Lower lobe of right lung (tissue), 2 donors: ENCODE measurements around the gene MAP1B. TPM values are rescaled to one million over a fixed set of nuclear protein-coding genes. Genes with fewer than 3 reads are reported as not detected.

Experiments
- ATAC-seq, 2 donors: fragments of 200-7000 bp; cut with Tn5 transposase; one replicate each; pipeline ENCODE4 v1.9.1; 2020 to 2022; ENCODE audit warnings: mild to moderate bottlenecking in 2 of 2, moderate library complexity in 2 of 2
- DNase-seq: peaks from one replicate; pipeline ENCODE4 v3.0.0-alpha.2; 2020
- H3K27ac ChIP-seq: fragments of 200-600 bp; one replicate; pipeline ENCODE4 v1.8.0; 2022
- H3K27me3 ChIP-seq: fragments of 200-600 bp; one replicate; pipeline ENCODE4 v1.8.0; 2022; ENCODE audit warnings: low read depth
- H3K36me3 ChIP-seq: fragments of 200-600 bp; one replicate; pipeline ENCODE4 v1.8.0; 2022; ENCODE audit warnings: mild to moderate bottlenecking
- H3K4me1 ChIP-seq: fragments of 200-600 bp; one replicate; pipeline ENCODE4 v1.8.0; 2022
- H3K4me3 ChIP-seq: fragments of 200-600 bp; one replicate; pipeline ENCODE4 v1.8.0; 2022; ENCODE audit warnings: mild to moderate bottlenecking
- H3K9me3 ChIP-seq: fragments of 200-600 bp; one replicate; pipeline ENCODE4 v1.8.0; 2022
- intact Hi-C: fragments of 100-400 bp; cut with DNase I; formaldehyde crosslinking; loops from one replicate; pipeline ENCODE4 v1.11.0; 2022
- total RNA-seq: library from RNA; stranded (reverse); fragmentation: NEBNext Ultra II Directional; extraction: Animal tissue kit (Norgen Biotek cat#: 25700); gene quantifications from one replicate; pipeline ENCODE4 v1.2.1, GENCODE V29; 2021
- TF ChIP-seq, protein P1 (sequence below): fragments of 200-600 bp; IDR thresholded peaks from one replicate; pipeline ENCODE4 v1.8.0; 2022; ENCODE audit warnings: antibody characterized with exemption, mild to moderate bottlenecking
- donor health status: DM: no; HTN: yes; CAD: no; lungs with severe emphysema.

The MAP1B gene
- total RNA-seq, 1 donor from 2014 or later: 20.6 TPM

DNA sequence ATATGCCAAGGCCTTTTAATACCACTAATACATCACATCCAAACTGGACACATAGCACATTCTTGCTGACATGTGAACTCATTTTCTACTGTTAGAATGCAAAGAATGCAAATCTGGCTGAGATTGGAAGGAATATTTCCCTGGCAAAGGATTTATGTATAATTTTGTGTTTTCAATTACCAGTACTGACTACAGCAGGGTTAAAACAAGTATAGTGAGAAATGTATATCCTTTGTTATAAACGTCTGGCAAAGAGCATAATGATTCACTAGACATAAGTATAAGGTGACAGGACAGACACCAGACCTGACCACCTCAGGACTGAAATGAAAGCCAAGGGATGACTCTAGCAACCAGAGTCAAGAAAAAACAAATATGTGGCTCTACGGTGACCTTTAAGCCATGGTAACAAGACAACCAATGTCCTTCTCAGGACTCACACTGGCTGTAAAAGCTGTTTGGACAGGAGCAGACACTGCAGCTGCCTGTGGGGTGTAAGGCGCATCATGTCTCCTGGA is 117.7 kb downstream of the MAP1B start:
- no peak overlapping the region for H3K27ac ChIP-seq
- no peak for DNase-seq
- H3K9me3 ChIP-seq: no peaks in the 10 kb centered on the region
- no peaks in the 10 kb centered on the region for H3K27me3 ChIP-seq
- no peaks in the 10 kb centered on the region for H3K4me1 ChIP-seq
- H3K4me3 ChIP-seq: no peak overlapping the region
- peaks cover 82% of the 10 kb centered on the region for H3K36me3 ChIP-seq
- TF ChIP-seq, protein P1, sequence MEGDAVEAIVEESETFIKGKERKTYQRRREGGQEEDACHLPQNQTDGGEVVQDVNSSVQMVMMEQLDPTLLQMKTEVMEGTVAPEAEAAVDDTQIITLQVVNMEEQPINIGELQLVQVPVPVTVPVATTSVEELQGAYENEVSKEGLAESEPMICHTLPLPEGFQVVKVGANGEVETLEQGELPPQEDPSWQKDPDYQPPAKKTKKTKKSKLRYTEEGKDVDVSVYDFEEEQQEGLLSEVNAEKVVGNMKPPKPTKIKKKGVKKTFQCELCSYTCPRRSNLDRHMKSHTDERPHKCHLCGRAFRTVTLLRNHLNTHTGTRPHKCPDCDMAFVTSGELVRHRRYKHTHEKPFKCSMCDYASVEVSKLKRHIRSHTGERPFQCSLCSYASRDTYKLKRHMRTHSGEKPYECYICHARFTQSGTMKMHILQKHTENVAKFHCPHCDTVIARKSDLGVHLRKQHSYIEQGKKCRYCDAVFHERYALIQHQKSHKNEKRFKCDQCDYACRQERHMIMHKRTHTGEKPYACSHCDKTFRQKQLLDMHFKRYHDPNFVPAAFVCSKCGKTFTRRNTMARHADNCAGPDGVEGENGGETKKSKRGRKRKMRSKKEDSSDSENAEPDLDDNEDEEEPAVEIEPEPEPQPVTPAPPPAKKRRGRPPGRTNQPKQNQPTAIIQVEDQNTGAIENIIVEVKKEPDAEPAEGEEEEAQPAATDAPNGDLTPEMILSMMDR: no peak
- intact Hi-C loops: no loop called here
- no peak for ATAC-seq

DNA sequence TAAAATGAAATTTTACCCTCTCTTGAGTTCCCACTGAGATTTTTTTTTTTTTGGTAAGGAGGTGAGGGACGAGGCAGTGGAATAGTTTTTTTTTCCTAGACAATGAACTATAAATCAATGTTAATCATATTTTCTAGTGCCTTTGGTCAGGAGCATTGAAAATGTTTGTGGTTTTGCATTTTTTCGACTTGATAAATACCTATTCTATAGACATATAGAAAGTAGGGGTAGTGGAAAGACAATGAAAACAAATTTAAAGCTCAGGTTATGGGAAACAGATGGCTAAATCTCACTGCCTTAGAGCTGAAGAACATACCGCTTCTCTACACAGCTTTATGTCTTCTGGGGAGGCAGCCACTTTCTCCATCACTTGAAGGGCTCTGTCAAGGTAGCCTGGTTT is 118.5 kb downstream of the MAP1B start:
- intact Hi-C loops: no loop called here
- peaks cover 81% of the 10 kb centered on the region for H3K36me3 ChIP-seq

DNA sequence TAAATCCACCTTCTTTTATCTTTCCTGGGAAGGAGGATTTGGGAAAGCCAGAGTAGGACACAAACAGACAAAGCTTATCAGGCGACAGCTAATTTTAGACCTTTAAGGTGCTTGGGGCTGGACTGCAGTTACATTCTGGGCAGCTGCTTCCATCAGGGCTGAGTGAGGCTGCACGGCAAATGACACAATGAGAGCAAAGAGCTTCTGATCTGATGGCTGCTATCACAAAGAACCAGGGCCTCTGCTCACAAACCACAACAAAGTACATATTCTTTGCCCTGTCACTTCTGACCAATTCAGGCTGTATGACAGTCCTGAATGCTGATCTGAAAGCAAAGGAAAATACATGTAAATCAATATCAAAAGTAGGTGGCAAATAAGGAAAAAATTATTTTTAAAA is 119.7 kb downstream of the MAP1B start:
- no peaks in the 10 kb centered on the region for H3K9me3 ChIP-seq
- TF ChIP-seq, protein P1: no peak
- no peaks in the 10 kb centered on the region for H3K27me3 ChIP-seq
- H3K27ac ChIP-seq: no peak overlapping the region
- H3K4me3 ChIP-seq: no peak overlapping the region
- no peak for DNase-seq
- no peak for ATAC-seq
- H3K36me3 ChIP-seq: peaks cover 79% of the 10 kb centered on the region
- peaks cover 4% of the 10 kb centered on the region for H3K4me1 ChIP-seq
- intact Hi-C loops: no loop called here

More for the DNA sequence above, 118.5 kb downstream of the MAP1B start:
- TF ChIP-seq, protein P1: no peak
- Histone ChIP-seq H3K27ac (no peak overlapping the region), H3K9me3 (no peaks in the 10 kb centered on the region), H3K4me1 (no peaks in the 10 kb centered on the region), H3K4me3 (no peak overlapping the region), H3K27me3 (no peaks in the 10 kb centered on the region)
- DNase-seq (no peak), ATAC-seq (no peak)

DNA sequence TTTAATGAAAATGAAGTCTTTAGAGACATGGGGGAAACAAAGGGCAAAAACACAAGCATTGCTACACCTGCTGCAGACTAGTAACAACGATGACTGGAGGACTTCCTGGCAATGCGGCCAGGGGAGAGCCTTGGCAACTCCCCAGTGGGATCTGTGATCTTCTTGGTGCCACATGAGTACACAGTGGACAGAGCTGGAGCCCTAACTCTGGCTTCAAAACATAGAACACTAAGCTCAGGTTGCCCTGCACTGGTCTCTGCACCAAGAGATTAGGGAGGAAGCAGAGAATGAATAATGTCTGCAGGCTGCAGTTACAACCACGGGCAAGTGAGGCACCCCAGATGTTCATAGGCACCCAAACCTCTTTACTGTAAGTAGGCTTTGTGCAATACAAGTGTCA is 121.7 kb downstream of the MAP1B start:
- DNase-seq (no peak), ATAC-seq (no peak)
- Histone ChIP-seq H3K27ac (no peak overlapping the region), H3K36me3 (peaks cover 62% of the 10 kb centered on the region), H3K4me3 (no peak overlapping the region), H3K27me3 (no peaks in the 10 kb centered on the region), H3K9me3 (no peaks in the 10 kb centered on the region), H3K4me1 (peaks cover 6% of the 10 kb centered on the region)
- TF ChIP-seq, protein P1: no peak
- intact Hi-C loops: no loop called here

DNA sequence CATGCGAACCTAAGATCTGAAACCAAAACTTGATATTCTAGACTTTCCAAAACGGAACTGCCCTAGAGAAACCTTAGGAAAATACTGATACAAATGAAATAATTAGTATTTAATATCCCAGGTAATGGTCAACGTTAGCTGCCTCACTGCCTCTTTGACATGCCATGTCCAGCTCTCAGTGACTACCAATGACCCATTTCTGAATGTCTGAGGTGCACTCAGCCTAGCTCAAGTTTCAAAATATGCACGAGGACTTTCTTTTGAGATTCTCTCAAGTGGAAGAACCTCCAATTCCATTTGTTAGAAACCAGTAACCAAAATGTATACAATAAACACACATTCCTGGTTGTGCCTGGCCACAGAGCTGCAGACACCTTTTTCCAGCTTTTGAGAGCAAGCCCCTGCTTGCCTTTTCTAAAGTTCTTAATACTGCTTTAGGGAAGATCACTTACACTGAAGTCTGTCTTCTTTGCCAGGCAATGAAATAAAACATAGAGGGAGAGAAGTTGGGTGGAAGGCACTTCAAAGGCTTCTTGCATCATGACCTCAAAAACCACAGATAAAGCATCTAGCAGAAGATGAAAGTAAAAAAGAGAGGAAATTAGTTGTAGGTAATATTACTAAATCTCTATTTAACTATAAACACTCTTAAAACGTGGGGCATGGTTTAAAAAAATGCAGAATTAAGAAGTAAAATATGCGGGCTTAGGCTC is 124.9 kb downstream of the MAP1B start:
- DNase-seq (no peak), ATAC-seq (no peak)
- Histone ChIP-seq H3K27me3 (no peaks in the 10 kb centered on the region), H3K36me3 (peaks cover 41% of the 10 kb centered on the region), H3K4me1 (peaks cover 6% of the 10 kb centered on the region), H3K4me3 (no peak overlapping the region), H3K27ac (no peak overlapping the region), H3K9me3 (no peaks in the 10 kb centered on the region)
- intact Hi-C loops: no loop called here
- TF ChIP-seq, protein P1: no peak
